Muscle layer of duodenum (tissue), 2 donors: ENCODE results near the gene SPAAR.

Experiments
- H3K27ac ChIP-seq: one replicate; pipeline ENCODE4 v1.7.0; 2013; ENCODE audit warnings: mild to moderate bottlenecking, low read length
- H3K27me3 ChIP-seq: one replicate; pipeline ENCODE4 v1.7.0; 2013; ENCODE audit warnings: low read depth, mild to moderate bottlenecking, control low read depth, low read length
- H3K36me3 ChIP-seq, 2 donors: one replicate each; pipeline ENCODE4 v1.7.0; 2013; ENCODE audit warnings: low read length in 2 of 2, control low read depth in 1 of 2, mild to moderate bottlenecking in 1 of 2; ENCODE audit not compliant: insufficient read depth in 2 of 2, control insufficient read depth in 1 of 2
- H3K4me1 ChIP-seq, 2 donors: one replicate each; pipeline ENCODE4 v1.7.0; 2013; ENCODE audit warnings: low read length in 2 of 2, mild to moderate bottlenecking in 2 of 2, control low read depth in 1 of 2, moderate library complexity in 1 of 2; ENCODE audit not compliant: insufficient read depth in 2 of 2, control insufficient read depth in 1 of 2
- H3K4me3 ChIP-seq, 2 donors: one replicate each; pipeline ENCODE4 v1.7.0; 2013; ENCODE audit warnings: low read length in 2 of 2, low read depth in 1 of 2, mild to moderate bottlenecking in 1 of 2
- H3K9me3 ChIP-seq, 2 donors: one replicate each; pipeline ENCODE4 v1.7.0; 2013; ENCODE audit warnings: low read length in 2 of 2, control low read depth in 1 of 2, mild to moderate bottlenecking in 1 of 2; ENCODE audit not compliant: control insufficient read depth in 1 of 2
- donor health status: healthy.

Gene SPAAR

GRCh38 chr9:35940458-35941407 is 31.4 kb downstream of the SPAAR start:
- Histone ChIP-seq H3K27me3 (no peaks in the 10 kb centered on the region), H3K27ac (no peak overlapping the region), H3K4me3 (no peak overlapping the region), H3K9me3 (no peaks in the 10 kb centered on the region), H3K4me1 (peaks cover 0 to 3% of the 10 kb centered on the region in 2 donors), H3K36me3 (no peaks in the 10 kb centered on the region)

GRCh38 chr9:35942286-35942685 is 33.0 kb downstream of the SPAAR start:
- H3K27ac ChIP-seq, result no peak overlapping the region

GRCh38 chr9:35944173-35944572 is 34.9 kb downstream of the SPAAR start:
- H3K36me3 ChIP-seq, result no peaks in the 10 kb centered on the region
- H3K4me1 ChIP-seq, result peaks cover 0 to 3% of the 10 kb centered on the region in 2 donors
- H3K9me3 ChIP-seq, result no peaks in the 10 kb centered on the region
- H3K27me3 ChIP-seq, result no peaks in the 10 kb centered on the region
- no peak overlapping the region for H3K4me3 ChIP-seq
- no peak overlapping the region for H3K27ac ChIP-seq

More at GRCh38 chr9:35942286-35942685, 33.0 kb downstream of the SPAAR start:
- H3K9me3 ChIP-seq, result no peaks in the 10 kb centered on the region
- no peaks in the 10 kb centered on the region for H3K36me3 ChIP-seq
- no peak overlapping the region for H3K4me3 ChIP-seq
- H3K4me1 ChIP-seq, result peaks cover 0 to 3% of the 10 kb centered on the region in 2 donors
- H3K27me3 ChIP-seq, result no peaks in the 10 kb centered on the region

- Histone ChIP-seq H3K9me3 (no peaks in the 10 kb centered on the region), H3K4me3 (no peak overlapping the region), H3K4me1 (peaks cover 0 to 3% of the 10 kb centered on the region in 2 donors), H3K27ac (no peak overlapping the region), H3K36me3 (no peaks in the 10 kb centered on the region), H3K27me3 (no peaks in the 10 kb centered on the region)
These were observed 35.6 kb downstream of the SPAAR start for GRCh38 chr9:35944841-35945240.

GRCh38 chr9:35945341-35946018 is 36.2 kb downstream of the SPAAR start:
- no peaks in the 10 kb centered on the region for H3K27me3 ChIP-seq
- H3K4me3 ChIP-seq, result peak overlapping the region in 1 of 2 donors; percentile 21
- H3K4me1 ChIP-seq, result peaks cover 0 to 3% of the 10 kb centered on the region in 2 donors

GRCh38 chr9:35948451-35948850 is 39.2 kb downstream of the SPAAR start:
- Histone ChIP-seq H3K4me3 (no peak overlapping the region), H3K9me3 (no peaks in the 10 kb centered on the region), H3K4me1 (peaks cover 0 to 3% of the 10 kb centered on the region in 2 donors), H3K27ac (no peak overlapping the region), H3K36me3 (no peaks in the 10 kb centered on the region), H3K27me3 (no peaks in the 10 kb centered on the region)

More at GRCh38 chr9:35945341-35946018, 36.2 kb downstream of the SPAAR start:
- H3K27ac ChIP-seq, result no peak overlapping the region
- no peaks in the 10 kb centered on the region for H3K9me3 ChIP-seq
- H3K36me3 ChIP-seq, result no peaks in the 10 kb centered on the region

- H3K27me3 ChIP-seq, result no peaks in the 10 kb centered on the region
- H3K36me3 ChIP-seq, result no peaks in the 10 kb centered on the region
- H3K4me1 ChIP-seq, result peaks cover 0 to 3% of the 10 kb centered on the region in 2 donors
- no peaks in the 10 kb centered on the region for H3K9me3 ChIP-seq
- no peak overlapping the region for H3K4me3 ChIP-seq
- no peak overlapping the region for H3K27ac ChIP-seq
These were observed 39.6 kb downstream of the SPAAR start for GRCh38 chr9:35948901-35949318.

- Histone ChIP-seq H3K4me1 (no peaks in the 10 kb centered on the region), H3K27ac (no peak overlapping the region), H3K9me3 (no peaks in the 10 kb centered on the region), H3K36me3 (no peaks in the 10 kb centered on the region), H3K27me3 (no peaks in the 10 kb centered on the region), H3K4me3 (no peak overlapping the region)
These were observed 42.4 kb downstream of the SPAAR start for GRCh38 chr9:35951736-35952135.

GRCh38 chr9:35952526-35953191 is 43.4 kb downstream of the SPAAR start:
- H3K36me3 ChIP-seq, result no peaks in the 10 kb centered on the region
- no peak overlapping the region for H3K4me3 ChIP-seq
- H3K9me3 ChIP-seq, result no peaks in the 10 kb centered on the region
- no peak overlapping the region for H3K27ac ChIP-seq
- H3K4me1 ChIP-seq, result no peaks in the 10 kb centered on the region
- no peaks in the 10 kb centered on the region for H3K27me3 ChIP-seq

- H3K27me3 ChIP-seq, result no peaks in the 10 kb centered on the region
- H3K4me1 ChIP-seq, result no peaks in the 10 kb centered on the region
- no peak overlapping the region for H3K4me3 ChIP-seq
- H3K27ac ChIP-seq, result no peak overlapping the region
- H3K9me3 ChIP-seq, result no peaks in the 10 kb centered on the region
- no peaks in the 10 kb centered on the region for H3K36me3 ChIP-seq
These were observed 45.8 kb downstream of the SPAAR start for GRCh38 chr9:35954942-35955546.

- Histone ChIP-seq H3K4me3 (no peak overlapping the region), H3K27ac (no peak overlapping the region), H3K27me3 (no peaks in the 10 kb centered on the region), H3K9me3 (no peaks in the 10 kb centered on the region), H3K4me1 (no peaks in the 10 kb centered on the region), H3K36me3 (no peaks in the 10 kb centered on the region)
These were observed 47.4 kb downstream of the SPAAR start for GRCh38 chr9:35956651-35957050.
